ENCODE measurements around the gene SLC35A2. TPM values are rescaled to one million over a fixed set of nuclear protein-coding genes. Genes with fewer than 3 reads are reported as not detected.

Gene SLC35A2
- total and polyA plus RNA-seq, 2 of the 4 experiments (the other 2 are of a cell fraction), result 10.8 to 48.3 TPM

DNA sequence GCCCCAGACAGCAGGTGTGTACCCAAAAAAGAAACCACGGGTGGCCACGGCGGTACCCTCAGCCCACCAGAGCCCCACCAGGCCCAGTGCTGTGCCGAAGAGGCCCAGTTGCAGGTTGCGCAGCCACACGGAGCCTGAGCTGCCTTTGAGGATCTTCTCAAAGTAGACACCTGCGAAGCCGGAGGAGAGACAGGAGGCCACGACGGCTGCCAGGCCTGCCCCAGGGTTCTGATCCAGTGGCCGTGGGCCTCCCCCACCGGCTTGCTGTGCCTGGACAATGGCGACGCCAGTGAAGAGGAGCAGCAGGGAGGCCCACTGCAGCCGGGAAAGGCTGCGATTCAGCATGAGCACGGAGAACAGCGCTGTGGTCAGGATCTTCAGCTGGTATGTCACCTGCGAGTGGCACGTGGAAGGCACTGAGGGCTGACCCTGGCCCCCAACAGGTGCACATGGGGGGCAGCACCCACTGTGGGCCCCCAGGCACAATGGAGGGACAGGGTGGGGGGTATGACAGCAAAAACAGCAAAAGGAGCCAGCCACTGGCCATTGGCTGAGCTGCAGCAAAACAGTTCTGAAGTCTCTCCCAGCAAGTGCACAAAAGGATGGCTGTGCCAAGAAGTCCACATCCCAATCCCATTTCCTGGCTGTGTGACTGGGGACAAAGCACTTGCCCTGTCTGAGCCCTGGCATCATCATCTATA is 6.2 kb downstream of the SLC35A2 start:
- H2BK120ac ChIP-seq (ENCODE audit: low read depth, low read length), result no peak overlapping the region
- H2BK5ac ChIP-seq (ENCODE audit: low read depth, low read length, poor library complexity, severe bottlenecking), result no peak overlapping the region
- no peak overlapping the region for H2AK5ac ChIP-seq (ENCODE audit: low read depth, low read length)
- H4K8ac ChIP-seq (ENCODE audit: low read depth in 2 of 2, low read length in 2 of 2), result no peak overlapping the region
- no peak overlapping the region for H3K27ac ChIP-seq (ENCODE audit: insufficient read depth, low read length)
- no peak overlapping the region for H2AFZ ChIP-seq (replicated peaks; ENCODE audit: low read length, poor library complexity)
- no TSS peak for BruUV-seq (replicated peaks)
- dilution Hi-C loops (cut with HindIII; ENCODE audit: low sequenced_read_pairs, unreplicated experiment), result no loop called here
- 0 out of 2 replicates have a peak, but pooled peaks cover 1% of the 10 kb centered on the region for H3K4me1 ChIP-seq (ENCODE audit: control insufficient read depth, insufficient read depth, low read length)
- intact Hi-C loops (cut with micrococcal nuclease), result no loop called here
- no peak overlapping the region for H2BK20ac ChIP-seq (ENCODE audit: low read depth, low read length)
- no peak for TF ChIP-seq RAD21 (IDR thresholded peaks at IDR 0.05; ENCODE audit: low read length)
- H4K91ac ChIP-seq (ENCODE audit: insufficient read depth, low read depth, low read length), result no peak overlapping the region
- no peak overlapping the region for H3K4me3 ChIP-seq (ENCODE audit: insufficient read depth, low read depth, low read length)
- POLR2A ChIA-PET (ENCODE audit: unreplicated experiment), result no interaction called here
- H3K79me1 ChIP-seq (ENCODE audit: low read depth in 1 of 2, low read length in 2 of 2), result peaks cover 0 to 16% of the 10 kb centered on the region in 2 experiments; a peak in 3 of 4 replicates
- no peaks in the 10 kb centered on the region; the same call in 1 of the 2 replicates for H3K9me3 ChIP-seq (ENCODE audit: control insufficient read depth, insufficient read depth, low read length)
- no peak overlapping the region for H3K23ac ChIP-seq (ENCODE audit: low read depth, low read length)
- peaks cover 3% of the 10 kb centered on the region; the same call in 1 of the 2 replicates for H3K9me1 ChIP-seq (ENCODE audit: insufficient read depth, low read length)
- in situ Hi-C loops (cut with MboI; ENCODE audit: low sequenced_read_pairs), result no loop called here
- H2AK9ac ChIP-seq (replicated peaks; ENCODE audit: low read depth, low read length, poor library complexity), result no peak overlapping the region
- no peak overlapping the region for H3K56ac ChIP-seq (ENCODE audit: extremely low read depth, insufficient read depth, low read length)
- no peak overlapping the region for H3K18ac ChIP-seq (ENCODE audit: low read depth, low read length)
- 82% methylated on average over 10 of the region's 20 CpGs; no CpG with 5 or more reads in 1 of the 2 experiments for WGBS, 2 experiments (ENCODE audit: extremely low coverage in 2 of 2, insufficient read length in 1 of 2)
- H3K4me2 ChIP-seq (ENCODE audit: low read depth, low read length), result no peak overlapping the region
- no peak overlapping the region for H3K4ac ChIP-seq (ENCODE audit: low read depth, low read length)
- peaks cover 2% of the 10 kb centered on the region for H4K20me1 ChIP-seq (ENCODE audit: insufficient read depth, low read length)
- CTCF ChIA-PET, result no interaction called here
- H2BK15ac ChIP-seq (ENCODE audit: low read depth, low read length), result no peak overlapping the region
- H3K14ac ChIP-seq (replicated peaks; ENCODE audit: low read depth, low read length), result no peak overlapping the region
- H3K27me3 ChIP-seq (ENCODE audit: control insufficient read depth, insufficient read depth, low read length), result no peaks in the 10 kb centered on the region
- H3K9ac ChIP-seq (ENCODE audit: low read depth, low read length), result no peak overlapping the region
- peaks cover 25% of the 10 kb centered on the region for H3K36me3 ChIP-seq (ENCODE audit: control insufficient read depth, insufficient read depth, low read length)
- ATAC-seq (ENCODE audit: low read depth) (no peak), DNase-seq (no peak)
- no peak overlapping the region for H4K5ac ChIP-seq (ENCODE audit: low read depth, low read length)

Data from IMR-90 (cell line).